Stromal cell of bone marrow (primary cell): ENCODE data around the gene ATG4B.

ENCODE experiments used
- DNase-seq: peaks from one replicate; pipeline ENCODE4 v3.0.0-alpha.2; 2012; ENCODE audit warnings: low read depth

ATG4B gene

DNA sequence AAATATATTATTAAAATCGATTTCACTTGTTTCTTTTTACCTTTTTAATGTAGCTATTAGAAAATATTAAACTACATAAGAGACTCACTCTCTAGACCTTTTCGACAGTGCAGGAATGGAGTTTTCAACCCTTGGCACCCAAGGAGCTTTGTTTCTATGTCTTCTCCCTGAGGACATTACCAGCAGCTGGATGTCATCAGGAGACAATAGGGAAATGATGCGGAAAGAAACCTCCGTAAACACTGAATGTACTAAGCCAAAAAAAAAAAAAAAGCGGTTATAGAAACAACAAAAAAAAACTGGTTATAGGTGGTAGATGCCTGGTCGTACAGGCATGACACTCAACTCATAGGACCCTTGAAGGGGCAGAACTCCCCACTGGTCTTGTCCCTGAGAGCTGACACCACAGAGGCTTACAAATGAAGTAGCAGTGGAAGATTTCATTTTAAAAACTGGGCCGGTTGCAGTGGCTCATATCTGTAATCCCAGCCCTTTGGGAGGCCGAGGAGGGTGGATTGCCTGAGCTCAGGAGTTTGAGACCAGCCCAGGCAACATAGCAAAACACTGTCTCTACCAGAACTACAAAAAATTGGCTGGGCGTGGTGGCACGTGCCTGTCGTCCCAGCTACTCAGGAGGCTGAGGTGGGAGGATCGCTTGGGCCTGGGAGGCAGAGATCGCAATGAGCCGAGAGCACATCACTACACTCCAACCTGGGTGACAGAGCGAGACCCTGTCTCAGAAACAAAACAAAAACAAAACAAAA, 24.3 kb upstream of the ATG4B start:
- DNase-seq = no peak

DNA sequence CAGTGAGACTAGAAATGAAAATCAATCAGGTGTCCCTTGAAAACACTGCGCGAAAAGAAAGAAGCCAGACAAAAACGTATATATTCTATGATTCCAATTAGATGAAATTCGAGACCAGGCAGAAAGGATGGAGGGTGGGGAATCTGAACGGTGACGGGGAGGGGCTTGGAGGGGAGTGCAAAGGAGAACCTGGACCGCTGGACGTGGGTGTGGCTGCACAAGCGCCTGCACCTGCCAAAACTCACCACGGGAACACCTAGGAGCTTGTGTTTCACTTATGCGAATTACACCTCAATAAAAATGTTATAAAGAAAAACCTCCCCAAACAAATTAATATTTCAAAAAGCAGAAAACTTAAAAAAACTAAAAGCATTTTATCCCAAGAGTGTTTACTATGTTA, 22.5 kb upstream of the ATG4B start:
- DNase-seq = no peak

DNA sequence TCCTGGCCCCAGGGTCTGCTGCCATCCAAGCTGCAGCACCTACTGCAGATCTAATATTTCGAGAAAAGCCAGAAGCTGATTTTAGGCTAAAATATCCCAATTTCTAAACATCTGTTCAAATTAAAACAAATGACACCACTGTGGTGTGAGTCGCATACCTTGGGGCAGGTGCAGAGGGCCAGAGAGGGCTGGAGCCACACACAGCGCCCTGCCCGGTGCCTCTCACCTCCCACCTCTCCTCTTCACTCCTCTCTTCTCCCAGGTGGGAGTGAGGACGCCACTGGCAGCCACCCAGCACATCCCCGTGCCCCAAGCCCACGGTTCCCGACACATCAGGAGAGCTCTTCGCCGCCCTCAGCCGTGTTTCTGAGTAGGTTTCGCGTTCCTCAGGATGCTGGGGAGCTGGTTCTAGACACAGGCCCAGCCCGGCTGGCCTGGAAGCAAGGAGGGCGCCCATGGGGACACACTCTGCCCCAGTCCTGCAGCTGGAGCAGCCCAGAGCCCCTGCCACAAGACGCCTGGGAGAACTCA, 21.9 kb upstream of the ATG4B start:
- DNase-seq = no peak

DNA sequence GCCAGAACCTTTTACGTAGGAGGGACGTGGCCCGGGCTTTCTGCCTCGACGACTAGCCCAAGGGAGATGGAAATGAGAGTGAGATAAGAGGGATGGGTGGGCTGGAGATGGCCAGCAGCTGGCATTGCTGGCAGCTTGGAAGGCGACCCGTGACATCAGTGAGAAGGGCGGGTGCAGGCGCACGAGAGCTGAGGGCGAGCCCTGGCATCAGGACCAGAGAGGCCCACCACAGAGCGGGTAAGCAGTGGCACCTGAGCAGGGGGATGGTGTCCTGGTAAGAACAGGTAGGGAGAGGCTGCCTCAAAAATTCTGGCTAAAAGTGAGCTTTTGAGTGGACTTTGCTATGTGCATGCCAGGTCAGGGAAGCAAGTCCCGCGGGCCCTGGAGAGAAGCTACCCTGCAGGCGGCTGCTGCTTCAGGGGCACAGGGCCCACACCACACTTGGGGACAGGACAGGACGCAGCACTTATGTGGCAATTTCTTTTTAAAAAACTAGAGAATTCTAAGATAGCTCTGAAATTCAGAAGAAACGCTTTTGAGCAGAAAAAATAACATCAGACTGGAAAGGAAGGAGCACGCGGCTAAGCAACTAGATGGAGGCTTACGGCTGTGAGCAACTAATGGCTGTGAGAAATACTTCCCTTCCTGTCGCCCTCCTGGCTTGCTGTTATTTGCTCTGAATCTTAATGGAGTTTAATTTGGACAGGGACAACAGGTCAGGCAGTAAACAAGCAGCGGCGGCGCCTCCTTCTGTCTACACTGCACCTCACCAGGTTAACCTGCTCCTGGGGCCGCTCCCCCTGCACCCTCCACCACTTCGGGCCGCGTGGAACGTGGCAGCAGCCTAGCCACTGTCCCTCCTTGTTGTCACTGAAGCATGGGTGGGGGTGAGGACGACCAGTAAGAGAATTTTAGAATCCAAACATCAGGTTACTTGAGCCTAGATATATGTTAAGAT, 21.0 kb upstream of the ATG4B start:
- DNase-seq = no peak

DNA sequence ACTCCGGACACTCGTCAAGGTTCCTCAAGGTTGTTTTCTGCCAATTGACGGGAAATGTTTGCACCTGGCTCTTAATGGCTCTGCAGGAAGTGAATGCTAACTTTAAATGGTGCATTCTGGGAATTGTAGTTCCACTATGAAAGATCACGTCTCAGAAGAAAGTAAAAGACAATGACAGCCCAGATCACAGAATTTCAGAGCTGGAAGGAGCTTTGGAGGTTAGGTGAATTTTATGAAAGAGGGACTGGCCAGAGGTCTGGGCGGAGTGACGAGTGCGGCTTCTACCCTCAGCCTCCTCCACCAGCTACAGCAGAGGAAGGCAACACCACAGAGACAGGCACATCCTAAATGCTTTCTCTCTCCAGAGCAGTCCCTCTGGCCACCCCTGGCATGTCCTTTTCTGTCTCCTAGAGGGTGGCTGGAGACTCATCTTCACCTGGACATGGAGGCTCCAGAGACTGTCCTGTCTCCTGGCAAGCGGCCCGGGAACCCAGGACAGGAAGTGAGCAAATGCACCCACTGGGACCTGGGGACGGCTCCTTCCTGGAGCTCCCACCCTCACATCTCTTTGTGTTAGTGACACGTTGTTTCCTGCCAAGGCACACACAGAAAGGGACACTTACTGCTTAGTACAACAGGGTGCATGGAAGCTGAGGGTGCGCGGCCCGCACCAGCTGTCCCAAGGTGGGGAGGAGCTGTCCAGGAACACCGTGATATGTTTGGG, 19.9 kb upstream of the ATG4B start:
- DNase-seq = no peak

DNA sequence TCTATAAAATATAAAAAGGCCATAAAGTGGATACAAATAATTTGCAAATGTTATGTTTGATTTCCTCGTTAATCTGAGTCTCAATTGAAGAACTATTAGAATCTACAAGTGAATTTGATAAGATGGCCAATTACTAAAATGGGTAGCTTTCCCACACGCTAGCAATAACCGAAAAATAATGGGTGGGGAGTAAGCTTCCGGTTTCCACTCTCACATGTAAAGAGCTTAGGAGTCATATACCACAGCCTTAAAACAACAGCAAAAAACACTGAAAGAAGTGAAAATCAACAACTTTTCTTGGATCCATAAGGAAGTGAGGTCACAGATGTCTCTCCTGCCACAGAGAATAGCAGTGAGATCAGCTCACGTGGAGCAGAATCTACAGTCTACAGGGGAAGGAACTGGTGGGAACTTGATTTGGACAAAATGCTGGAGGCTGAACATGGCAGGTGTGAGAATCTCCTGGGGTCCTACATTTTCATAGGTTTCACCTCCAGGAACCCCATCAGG, 19.1 kb upstream of the ATG4B start:
- DNase-seq = no peak

DNA sequence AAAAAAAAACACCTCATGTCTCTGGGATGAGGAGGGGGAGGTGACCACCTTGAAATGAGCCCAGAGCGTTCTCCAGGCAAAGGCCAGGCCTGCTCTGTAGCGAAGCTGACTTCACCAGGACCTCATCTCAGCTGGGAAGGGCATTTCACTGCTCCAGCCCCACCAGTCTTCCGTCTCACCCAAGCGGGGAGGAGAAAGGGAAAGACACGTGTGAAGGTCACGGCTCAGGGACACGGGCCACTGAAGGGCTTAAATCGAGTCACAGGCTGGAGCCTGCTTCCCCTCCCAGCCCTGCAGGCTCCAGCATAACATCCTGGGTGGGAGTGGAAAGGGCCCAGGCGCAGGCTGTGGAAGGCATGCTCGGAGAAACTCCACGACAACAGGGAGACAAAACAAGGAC, 18.7 kb upstream of the ATG4B start:
- no peak for DNase-seq

DNA sequence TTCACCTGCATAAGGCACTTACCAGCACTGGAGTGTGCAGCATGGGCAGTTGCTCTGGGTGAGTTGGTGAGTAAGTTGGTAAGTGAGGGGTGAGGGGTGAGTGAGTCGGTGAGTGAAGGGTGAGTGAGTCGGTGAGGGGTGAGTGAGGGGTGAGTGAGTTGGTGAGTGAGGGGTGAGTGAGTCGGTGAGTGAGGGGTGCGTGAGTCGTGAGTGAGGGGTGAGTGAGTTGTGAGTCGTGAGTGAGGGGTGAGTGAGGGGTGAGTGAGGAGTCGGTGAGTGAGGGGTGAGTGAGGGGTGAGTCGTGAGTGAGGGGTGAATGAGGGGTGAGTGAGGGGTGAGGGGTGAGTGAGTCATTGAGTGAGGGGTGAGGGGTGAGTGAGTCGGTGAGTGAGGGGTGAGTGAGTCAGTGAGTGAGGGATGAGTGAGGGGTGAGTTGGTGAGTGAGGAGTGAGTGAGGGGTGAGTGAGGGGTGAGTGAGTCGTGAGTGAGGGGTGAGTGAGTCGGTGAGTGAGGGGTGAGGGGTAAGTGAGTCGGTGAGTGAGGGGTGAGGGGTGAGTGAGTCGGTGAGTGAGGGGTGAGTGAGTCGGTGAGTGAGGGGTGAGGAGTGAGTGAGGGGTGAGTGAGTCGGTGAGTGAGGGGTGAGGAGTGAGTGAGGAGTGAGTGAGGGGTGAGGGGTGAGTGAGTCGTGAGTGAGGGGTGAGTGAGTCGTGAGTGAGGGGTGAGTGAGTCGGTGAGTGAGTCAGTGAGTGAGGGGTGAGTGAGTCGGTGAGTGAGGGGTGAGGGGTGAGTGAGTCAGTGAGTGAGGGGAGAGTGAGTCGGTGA, 17.7 kb upstream of the ATG4B start:
- DNase-seq = no peak

DNA sequence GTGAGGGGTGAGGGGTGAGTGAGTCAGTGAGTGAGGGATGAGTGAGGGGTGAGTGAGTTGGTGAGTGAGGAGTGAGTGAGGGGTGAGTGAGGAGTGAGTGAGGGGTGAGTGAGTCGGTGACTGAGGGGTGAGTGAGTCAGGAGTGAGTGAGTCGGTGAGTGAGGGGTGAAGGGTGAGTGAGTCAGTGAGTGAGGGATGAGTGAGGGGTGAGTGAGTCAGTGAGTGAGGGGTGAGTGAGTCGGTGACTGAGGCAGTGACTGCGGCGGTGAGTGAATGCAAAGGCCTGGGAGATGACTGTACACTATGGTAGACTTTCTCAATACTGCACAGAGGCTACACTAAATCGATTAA, 17.1 kb upstream of the ATG4B start:
- DNase-seq = no peak

DNA sequence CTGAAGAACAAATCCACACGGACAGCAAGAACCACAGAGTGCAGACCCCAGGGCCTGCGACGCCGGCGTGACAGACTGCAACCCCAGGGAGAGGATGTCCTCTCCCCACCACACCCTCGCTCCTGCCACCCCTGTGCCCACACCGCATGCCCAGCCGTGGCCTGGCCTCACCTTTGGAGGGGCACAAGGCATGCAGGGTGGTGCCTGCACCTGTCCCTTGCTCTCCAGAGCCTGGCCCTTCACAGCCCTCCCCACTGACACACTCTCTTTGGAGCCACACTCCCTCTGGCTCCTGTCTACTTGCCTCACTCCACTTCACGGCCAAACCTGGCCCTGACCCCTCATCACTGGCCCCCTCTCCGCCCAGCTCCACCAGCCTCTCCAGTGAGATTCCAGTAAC, 9.8 kb upstream of the ATG4B start:
- no peak for DNase-seq

DNA sequence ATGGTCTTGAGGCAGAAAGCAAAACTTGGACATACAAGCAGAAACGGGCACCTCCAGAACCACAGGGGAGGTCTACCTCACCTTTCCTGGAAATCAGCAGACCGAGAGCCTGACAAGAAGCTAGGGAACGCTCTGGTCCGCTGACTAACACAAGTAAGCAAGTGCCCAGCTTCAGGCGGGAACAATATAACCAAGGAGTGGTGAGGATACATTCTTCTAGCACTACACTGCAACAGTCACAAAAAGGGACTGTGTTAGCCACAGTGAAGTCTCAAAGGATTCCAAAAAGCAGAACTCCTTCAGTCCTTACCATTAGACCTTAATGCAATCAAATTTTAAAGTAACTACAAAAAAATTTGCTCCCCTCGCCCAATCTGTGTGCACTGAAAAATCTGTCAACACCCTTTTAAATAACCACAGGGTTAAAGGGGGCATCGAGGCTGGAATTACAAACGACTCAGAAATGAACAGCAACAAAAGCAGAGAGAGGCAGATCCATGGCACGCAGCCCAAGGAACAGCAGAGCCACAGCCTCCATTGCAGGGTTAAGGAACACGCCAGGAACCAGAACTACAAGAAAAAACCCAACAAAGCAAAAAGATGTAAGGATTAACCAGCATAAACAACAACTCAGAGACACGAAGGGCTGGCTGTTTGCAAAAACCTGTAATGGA, 7.6 kb upstream of the ATG4B start:
- no peak for DNase-seq

DNA sequence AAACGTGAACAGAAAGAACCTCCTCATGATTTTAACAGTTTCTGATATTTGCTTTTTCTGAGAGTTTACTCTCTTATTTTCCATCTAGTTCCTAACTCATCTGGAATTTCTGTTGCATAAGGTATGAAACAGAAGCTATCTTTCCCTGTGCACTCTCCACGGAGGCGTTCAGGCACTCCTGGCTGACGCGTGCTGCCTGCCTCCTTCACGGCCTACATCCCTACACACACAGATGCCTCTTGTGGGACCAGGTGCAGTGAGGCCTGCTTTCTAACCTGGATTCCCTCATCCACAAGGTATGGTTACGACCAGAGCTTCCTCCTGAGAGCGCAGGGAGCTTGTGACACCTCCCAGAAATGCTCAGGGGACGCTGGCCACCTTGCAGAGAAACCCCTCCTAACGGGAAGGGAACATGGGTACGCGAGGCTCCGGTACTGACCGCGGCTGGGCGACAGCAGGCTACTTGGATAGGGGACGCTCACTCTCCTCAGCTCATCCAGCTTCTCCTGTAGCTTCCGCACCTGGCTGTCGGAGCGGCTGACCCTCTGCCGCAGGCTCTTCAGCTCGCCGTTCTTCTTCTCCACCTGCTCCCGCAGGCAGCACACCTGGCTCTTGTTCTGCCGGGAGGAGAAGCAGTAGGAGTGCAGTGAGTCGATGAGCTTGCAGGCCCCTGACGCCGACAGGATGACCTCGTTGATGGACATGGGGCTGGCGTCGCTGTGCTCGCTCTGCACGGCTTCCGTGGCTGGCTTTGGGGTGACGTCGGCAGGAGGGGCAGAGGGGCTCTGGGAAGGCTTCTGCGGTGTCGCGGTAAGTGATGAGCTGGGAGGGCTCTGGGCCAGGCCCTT, 4.8 kb upstream of the ATG4B start:
- DNase-seq = no peak

DNA sequence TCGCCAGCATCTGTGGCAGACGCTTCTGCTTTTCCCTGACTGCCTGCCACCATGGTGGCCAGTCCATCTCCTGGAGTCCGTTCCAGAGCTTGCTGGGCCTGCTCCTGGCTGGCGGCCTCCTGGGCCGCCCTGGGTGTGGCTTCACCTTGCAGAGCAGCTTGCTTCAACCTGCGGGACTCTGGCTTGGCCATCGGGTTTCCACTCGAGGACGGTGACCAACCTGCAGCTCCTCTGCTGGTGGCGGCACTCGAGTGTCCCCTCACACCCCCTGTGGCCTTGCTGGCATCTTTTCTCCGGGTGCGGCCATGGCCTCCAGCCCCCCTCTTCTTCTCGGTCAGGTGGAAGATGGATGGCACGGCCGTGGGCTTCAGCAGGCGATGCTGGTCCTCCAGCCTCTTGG, 3.9 kb upstream of the ATG4B start:
- DNase-seq = no peak

DNA sequence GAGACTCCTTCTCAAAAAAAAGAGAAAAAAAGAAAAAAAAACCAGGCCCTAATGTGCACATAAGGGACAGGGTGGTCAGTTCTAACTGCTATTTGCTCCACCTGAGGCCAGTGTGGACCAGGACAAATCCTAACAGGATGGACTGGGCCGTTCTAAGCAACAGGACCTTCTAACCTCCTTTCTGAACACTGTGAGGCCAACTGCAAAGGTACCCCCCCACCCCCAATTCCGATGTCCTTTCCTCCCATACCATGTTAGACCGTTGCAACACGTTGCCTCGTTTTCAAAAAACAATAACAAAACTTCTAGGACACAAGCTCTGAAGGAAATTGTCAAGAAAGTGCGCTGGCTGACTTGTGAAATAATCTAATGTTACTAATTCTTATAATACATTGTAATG, 1.7 kb upstream of the ATG4B start:
- no peak for DNase-seq

DNA sequence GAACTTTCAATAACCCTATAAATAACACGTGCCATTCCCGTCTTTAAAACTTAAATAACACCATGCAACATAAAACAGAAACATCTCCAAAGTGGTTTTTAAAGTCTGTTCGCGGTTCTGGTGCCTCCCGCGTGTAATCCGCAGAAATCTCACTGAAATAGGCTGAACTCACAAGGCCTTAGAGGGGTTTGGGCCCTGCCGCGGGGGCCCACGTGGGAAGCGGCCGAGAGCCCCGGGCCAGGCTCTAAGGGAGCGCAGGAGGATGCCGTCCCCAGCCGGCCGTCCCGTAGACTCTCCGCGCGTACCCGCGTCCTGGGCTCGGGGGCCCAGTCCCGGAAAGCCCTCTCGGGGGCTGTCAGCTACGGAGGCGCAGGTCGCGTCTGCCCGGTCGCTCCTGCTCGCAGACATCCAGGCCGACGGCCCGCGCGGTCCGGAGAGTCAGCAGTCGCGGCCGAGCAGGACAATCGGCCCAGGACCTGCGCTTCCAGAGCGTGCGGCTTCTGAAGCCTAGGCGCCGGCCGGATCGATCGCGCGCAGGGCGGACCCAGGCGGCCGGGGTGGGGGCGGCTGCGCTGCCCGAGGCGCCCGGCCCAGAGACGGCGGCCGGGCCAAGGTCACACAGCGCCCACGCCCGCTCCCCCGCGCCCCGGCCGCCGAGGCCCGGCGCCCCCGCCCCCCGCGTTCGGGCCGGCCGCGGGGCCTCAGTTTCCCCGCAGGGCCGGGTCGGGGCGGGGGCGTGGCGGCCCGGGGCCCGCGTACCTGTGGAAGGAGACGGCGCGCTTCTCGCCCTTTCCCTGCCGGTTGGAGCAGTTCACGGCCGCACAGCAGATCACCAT, 1.1 kb upstream of the ATG4B start:
- no peak for DNase-seq

DNA sequence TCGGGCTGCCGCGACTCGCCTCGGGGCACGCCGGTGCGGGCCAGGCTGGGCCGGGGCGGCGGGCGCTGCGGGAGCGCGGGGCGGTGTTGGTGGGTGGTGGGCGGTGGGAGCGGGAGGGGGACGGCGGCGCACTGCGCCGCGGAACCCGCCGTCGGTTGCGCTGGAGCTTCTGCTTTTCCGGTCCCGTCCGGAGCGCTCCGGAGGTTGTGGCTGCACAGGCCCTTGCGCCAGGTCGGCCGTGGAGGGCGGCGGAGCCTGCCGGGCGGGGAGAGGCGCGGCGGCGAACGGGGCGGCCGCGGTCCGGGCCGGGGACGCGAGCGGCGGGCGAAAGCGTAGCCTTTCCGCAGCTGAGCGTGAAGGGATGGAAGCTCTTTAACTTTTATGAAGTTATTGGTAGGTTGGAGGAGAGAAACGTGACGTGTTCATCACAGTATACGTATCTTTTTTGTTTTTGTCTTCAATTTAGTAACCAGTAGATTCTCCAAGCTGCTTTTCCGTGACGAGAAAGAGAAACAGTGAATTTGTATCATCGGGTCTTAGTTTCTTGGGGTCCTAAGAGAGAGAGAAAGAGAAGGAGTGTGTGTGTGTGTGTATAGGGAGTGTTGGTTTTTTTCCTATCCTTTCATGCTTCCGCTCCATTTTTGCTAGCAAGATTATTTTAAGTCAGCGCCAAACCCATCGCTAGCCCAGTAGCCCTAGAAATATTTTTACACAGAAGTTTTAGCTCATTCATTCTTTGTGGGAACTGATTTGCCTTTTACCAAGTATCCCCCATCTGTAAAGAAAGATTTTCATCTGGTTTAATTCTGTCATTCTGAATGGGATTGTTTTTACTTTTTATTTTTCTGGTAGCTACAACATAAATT, 535 bp downstream of the ATG4B start:
- DNase-seq = no peak

DNA sequence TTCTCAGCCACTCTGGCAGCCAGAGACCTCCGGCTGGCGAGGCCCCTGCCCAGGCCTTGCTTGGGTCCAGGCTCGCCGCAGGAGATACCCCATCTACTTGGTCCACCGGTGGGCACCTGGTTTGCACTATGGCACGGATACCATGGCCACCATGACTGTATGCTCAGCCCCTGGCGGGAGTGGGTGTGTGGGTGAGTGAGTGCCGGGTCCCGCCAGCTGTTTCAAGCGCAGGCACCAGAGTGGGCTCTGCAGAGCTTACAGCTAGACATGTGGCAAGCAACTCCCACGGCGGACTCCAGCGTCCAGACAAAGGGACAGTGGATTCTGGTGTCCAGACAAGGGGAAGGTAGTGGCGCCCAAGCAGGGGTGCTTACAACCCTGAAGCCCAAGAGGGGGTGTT, 1.4 kb downstream of the ATG4B start:
- no peak for DNase-seq

DNA sequence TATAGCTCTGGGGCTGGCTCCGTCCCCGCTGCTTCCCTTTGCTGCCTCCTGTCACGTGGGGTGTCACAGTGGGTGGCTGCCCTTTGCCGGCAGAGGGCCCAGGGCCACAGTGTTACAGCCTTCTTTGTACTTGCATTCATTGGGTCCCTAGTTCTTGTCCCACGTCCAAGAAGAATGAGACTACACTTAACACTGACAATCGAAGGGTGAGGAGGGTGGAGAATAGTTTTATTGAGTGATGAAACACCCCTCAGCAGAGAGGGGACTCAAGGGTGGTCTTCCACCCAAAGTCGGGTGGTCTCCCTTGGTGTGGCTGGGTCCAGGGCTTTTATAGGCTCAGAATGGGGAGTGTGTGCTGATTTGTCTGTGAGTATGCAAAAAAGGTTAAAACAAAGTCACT, 1.9 kb downstream of the ATG4B start:
- DNase-seq = no peak
